Dedifferentiated amniotic fluid mesenchymal stem cell (primary cell): Measurements from ENCODE around the gene UCK1.

Experiments
- DNase-seq: peaks from one replicate; pipeline ENCODE4 v3.0.0-alpha.2; 2016; ENCODE audit errors: extremely low spot score

Gene UCK1

GRCh38 chr9:131496844-131497405 lies 34.1 kb downstream of the UCK1 start:
- no peak for DNase-seq

- DNase-seq, result no peak
These were observed 35.3 kb downstream of the UCK1 start for GRCh38 chr9:131495785-131496184.

- DNase-seq, result no peak
These were observed 36.7 kb downstream of the UCK1 start for GRCh38 chr9:131494296-131494870.

GRCh38 chr9:131492070-131492469 lies 39.0 kb downstream of the UCK1 start:
- DNase-seq, result no peak

GRCh38 chr9:131491001-131491710 lies 39.9 kb downstream of the UCK1 start:
- no peak for DNase-seq

- DNase-seq, result no peak
These were observed 40.5 kb downstream of the UCK1 start for GRCh38 chr9:131490514-131490913.

GRCh38 chr9:131487621-131488031 lies 43.4 kb downstream of the UCK1 start:
- DNase-seq, result no peak

GRCh38 chr9:131487001-131487400 lies 44.1 kb downstream of the UCK1 start:
- no peak for DNase-seq

- no peak for DNase-seq
These were observed 45.2 kb downstream of the UCK1 start for GRCh38 chr9:131485728-131486422.

GRCh38 chr9:131485206-131485605 lies 45.9 kb downstream of the UCK1 start:
- DNase-seq, result no peak

GRCh38 chr9:131484560-131485185 lies 46.4 kb downstream of the UCK1 start:
- no peak for DNase-seq

GRCh38 chr9:131484051-131484445 lies 47.0 kb downstream of the UCK1 start:
- DNase-seq, result no peak

GRCh38 chr9:131483319-131484050 lies 47.6 kb downstream of the UCK1 start:
- DNase-seq, result no peak

GRCh38 chr9:131482343-131483006 lies 48.6 kb downstream of the UCK1 start:
- no peak for DNase-seq

GRCh38 chr9:131481441-131482342 lies 49.4 kb downstream of the UCK1 start:
- DNase-seq, result no peak

- no peak for DNase-seq
These were observed 50.8 kb downstream of the UCK1 start for GRCh38 chr9:131480258-131480657.

GRCh38 chr9:131478911-131479310 lies 52.2 kb downstream of the UCK1 start:
- no peak for DNase-seq

GRCh38 chr9:131478421-131478868 lies 52.6 kb downstream of the UCK1 start:
- DNase-seq, result no peak

- DNase-seq, result no peak
These were observed 53.1 kb downstream of the UCK1 start for GRCh38 chr9:131477816-131478419.
